ENCODE data around the gene RHOD. TPM values are rescaled to one million over a fixed set of nuclear protein-coding genes. Genes with fewer than 3 reads are reported as not detected.

The RHOD gene
- total and polyA plus RNA-seq, 2 donors from 2014 or later: 20.9 to 50.2 TPM

DNA sequence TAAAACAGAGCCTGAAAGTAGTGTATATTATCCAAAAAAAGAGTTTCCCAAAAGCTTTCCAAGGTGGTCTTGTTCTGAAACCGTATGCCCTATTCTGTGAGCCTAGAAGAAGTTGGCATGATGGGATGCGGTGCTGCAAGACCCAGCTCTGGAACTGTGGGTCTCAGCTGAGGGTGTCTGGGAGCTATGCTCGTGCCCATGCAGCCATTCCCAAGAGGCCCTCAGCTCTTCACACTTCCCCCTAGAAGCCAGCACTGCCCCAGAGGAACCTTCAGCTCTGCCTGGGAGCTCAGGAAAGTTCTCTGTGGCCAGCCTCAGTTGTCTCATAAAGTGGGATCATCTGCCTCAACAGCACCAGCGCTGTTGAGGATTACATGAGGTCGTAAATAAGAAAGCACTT lies 40.1 kb upstream of the RHOD start:
- Histone ChIP-seq H3K27ac (ENCODE audit: low read depth in 2 of 2, low read length in 2 of 2) (no peak overlapping the region), H3K4me1 (ENCODE audit: control insufficient read depth in 2 of 3, insufficient read depth in 2 of 3, low read depth in 1 of 3, low read length in 3 of 3) (no peaks in the 10 kb centered on the region), H3K4me3 (ENCODE audit: low read length in 3 of 3) (no peak overlapping the region), H3K36me3 (ENCODE audit: control insufficient read depth in 2 of 3, insufficient read depth in 3 of 3, low read length in 3 of 3) (no peaks in the 10 kb centered on the region), H3K9me3 (ENCODE audit: control insufficient read depth in 2 of 3, insufficient read depth in 1 of 3, low read length in 3 of 3) (no peaks in the 10 kb centered on the region), H3K27me3 (ENCODE audit: control insufficient read depth, insufficient read depth, low read length) (no peaks in the 10 kb centered on the region), H3K9ac (ENCODE audit: low read length in 3 of 3) (no peak overlapping the region)
- FAIRE-seq: no peak
- intact Hi-C loops (cut with DNase I): no loop called here
- TF ChIP-seq, protein P1, sequence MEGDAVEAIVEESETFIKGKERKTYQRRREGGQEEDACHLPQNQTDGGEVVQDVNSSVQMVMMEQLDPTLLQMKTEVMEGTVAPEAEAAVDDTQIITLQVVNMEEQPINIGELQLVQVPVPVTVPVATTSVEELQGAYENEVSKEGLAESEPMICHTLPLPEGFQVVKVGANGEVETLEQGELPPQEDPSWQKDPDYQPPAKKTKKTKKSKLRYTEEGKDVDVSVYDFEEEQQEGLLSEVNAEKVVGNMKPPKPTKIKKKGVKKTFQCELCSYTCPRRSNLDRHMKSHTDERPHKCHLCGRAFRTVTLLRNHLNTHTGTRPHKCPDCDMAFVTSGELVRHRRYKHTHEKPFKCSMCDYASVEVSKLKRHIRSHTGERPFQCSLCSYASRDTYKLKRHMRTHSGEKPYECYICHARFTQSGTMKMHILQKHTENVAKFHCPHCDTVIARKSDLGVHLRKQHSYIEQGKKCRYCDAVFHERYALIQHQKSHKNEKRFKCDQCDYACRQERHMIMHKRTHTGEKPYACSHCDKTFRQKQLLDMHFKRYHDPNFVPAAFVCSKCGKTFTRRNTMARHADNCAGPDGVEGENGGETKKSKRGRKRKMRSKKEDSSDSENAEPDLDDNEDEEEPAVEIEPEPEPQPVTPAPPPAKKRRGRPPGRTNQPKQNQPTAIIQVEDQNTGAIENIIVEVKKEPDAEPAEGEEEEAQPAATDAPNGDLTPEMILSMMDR (IDR thresholded peaks at IDR 0.05; ENCODE audit: borderline replicate concordance, extremely low read depth, insufficient read depth): no peak
- DNase-seq: no peak

- Histone ChIP-seq H3K4me3 (ENCODE audit: low read length in 3 of 3) (no peak overlapping the region), H3K4me1 (ENCODE audit: control insufficient read depth in 2 of 3, insufficient read depth in 2 of 3, low read depth in 1 of 3, low read length in 3 of 3) (peaks cover 0 to 5% (median 5%) of the 10 kb centered on the region in 3 donors), H3K27me3 (ENCODE audit: control insufficient read depth, insufficient read depth, low read length) (peaks cover 2% of the 10 kb centered on the region), H3K9me3 (ENCODE audit: control insufficient read depth in 2 of 3, insufficient read depth in 1 of 3, low read length in 3 of 3) (no peaks in the 10 kb centered on the region), H3K27ac (ENCODE audit: low read depth in 2 of 2, low read length in 2 of 2) (no peak overlapping the region), H3K36me3 (ENCODE audit: control insufficient read depth in 2 of 3, insufficient read depth in 3 of 3, low read length in 3 of 3) (no peaks in the 10 kb centered on the region), H3K9ac (ENCODE audit: low read length in 3 of 3) (no peak overlapping the region)
- intact Hi-C loops (cut with DNase I): no loop called here
- FAIRE-seq (no peak), DNase-seq (no peak)
- TF ChIP-seq, protein P1 (IDR thresholded peaks at IDR 0.05; ENCODE audit: borderline replicate concordance, extremely low read depth, insufficient read depth): no peak
Observed at GRCh38 chr11:67020949-67021348, 35.7 kb upstream of the RHOD start.

GRCh38 chr11:67022341-67022933 lies 34.2 kb upstream of the RHOD start:
- Histone ChIP-seq H3K9me3 (ENCODE audit: control insufficient read depth in 2 of 3, insufficient read depth in 1 of 3, low read length in 3 of 3) (no peaks in the 10 kb centered on the region), H3K27ac (ENCODE audit: low read depth in 2 of 2, low read length in 2 of 2) (no peak overlapping the region), H3K4me1 (ENCODE audit: control insufficient read depth in 2 of 3, insufficient read depth in 2 of 3, low read depth in 1 of 3, low read length in 3 of 3) (peaks cover 0 to 5% (median 5%) of the 10 kb centered on the region in 3 donors), H3K27me3 (ENCODE audit: control insufficient read depth, insufficient read depth, low read length) (peaks cover 2% of the 10 kb centered on the region), H3K9ac (ENCODE audit: low read length in 3 of 3) (peak overlapping the region in 1 of 3 donors; percentile 26), H3K4me3 (ENCODE audit: low read length in 3 of 3) (peak overlapping the region in 1 of 3 donors; percentile 25), H3K36me3 (ENCODE audit: control insufficient read depth in 2 of 3, insufficient read depth in 3 of 3, low read length in 3 of 3) (no peaks in the 10 kb centered on the region)
- DNase-seq: peak in 3 of 5 donors; percentile 54 to 91 (median 66)
- FAIRE-seq: no peak
- TF ChIP-seq, protein P1 (IDR thresholded peaks at IDR 0.05; ENCODE audit: borderline replicate concordance, extremely low read depth, insufficient read depth): no peak
- intact Hi-C loops (cut with DNase I): no loop called here
